Endometrial microvascular endothelial cells (primary cell): ENCODE data around the gene CLRN2. TPM values are rescaled to one million over a fixed set of nuclear protein-coding genes. Genes with fewer than 3 reads are reported as not detected.
"Not testable (repeated sequence)": the region's sequence is repeated elsewhere in the genome, so short reads cannot be mapped to it uniquely, and the experiment has no call there.

Experiments
- in situ Hi-C: cut with HindIII; loops from 2 replicates; pipeline ENCODE4 v1.10.0; 2017; ENCODE audit warnings: low sequenced_read_pairs, low pct_unique_long_range_greater_than_20kb; ENCODE audit errors: inconsistent ontology term
- total RNA-seq: library from RNA; depleted of rRNA; stranded (reverse); fragments of >200 nt; gene quantifications from one replicate; pipeline ENCODE4 v1.2.3, GENCODE V29; 2015; ENCODE audit errors: inconsistent ontology term

The CLRN2 gene
- total RNA-seq, 1 donor from 2014 or later: not detected

DNA sequence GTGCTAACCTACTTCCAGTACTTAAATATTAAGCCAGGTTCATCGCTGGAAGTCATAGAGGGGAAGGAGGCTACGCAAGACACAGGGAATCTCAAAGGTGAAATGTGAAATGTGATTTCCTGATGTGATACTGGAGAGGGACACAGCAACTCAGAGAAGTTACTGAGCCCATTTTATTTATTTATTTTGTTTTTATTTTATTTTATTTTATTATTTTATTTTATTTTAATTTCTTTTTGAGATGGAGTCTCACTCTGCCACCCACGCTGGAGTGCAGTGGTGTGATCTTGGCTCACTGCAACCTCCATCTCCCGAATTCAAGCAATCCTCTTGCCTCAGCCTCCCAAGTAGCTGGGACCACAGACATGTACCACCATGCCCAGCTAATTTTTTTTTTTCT lies 19.7 kb downstream of the CLRN2 start:
- in situ Hi-C loops: no loop called here

- in situ Hi-C loops: no loop called here
Measured at GRCh38 chr4:17535242-17535641, 20.3 kb downstream of the CLRN2 start.

- in situ Hi-C loops: no loop called here
Measured at GRCh38 chr4:17535906-17536305, 20.9 kb downstream of the CLRN2 start.

GRCh38 chr4:17537060-17537459 lies 22.1 kb downstream of the CLRN2 start:
- in situ Hi-C loops: not testable (repeated sequence)

- in situ Hi-C loops: no loop called here
Measured at GRCh38 chr4:17544205-17544604, 29.2 kb downstream of the CLRN2 start.

DNA sequence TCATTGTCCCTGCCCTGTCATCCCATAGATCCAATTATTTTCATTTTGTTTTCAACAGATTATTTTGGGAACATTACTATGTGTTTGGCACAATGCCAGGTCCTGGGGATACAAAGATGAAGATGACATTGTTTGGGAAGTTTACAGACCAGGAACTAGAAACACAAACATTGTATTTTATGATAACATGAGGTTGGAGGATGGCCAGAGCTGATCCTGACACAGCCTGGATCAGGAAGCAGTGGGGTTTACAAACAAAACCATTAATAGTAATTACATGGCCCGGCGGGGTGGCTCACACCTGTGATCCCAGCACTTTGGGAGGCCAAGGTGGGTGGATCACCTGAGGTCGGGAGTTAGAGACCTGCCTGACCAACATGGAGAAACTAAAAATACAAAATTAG lies 29.9 kb downstream of the CLRN2 start:
- in situ Hi-C loops: no loop called here

DNA sequence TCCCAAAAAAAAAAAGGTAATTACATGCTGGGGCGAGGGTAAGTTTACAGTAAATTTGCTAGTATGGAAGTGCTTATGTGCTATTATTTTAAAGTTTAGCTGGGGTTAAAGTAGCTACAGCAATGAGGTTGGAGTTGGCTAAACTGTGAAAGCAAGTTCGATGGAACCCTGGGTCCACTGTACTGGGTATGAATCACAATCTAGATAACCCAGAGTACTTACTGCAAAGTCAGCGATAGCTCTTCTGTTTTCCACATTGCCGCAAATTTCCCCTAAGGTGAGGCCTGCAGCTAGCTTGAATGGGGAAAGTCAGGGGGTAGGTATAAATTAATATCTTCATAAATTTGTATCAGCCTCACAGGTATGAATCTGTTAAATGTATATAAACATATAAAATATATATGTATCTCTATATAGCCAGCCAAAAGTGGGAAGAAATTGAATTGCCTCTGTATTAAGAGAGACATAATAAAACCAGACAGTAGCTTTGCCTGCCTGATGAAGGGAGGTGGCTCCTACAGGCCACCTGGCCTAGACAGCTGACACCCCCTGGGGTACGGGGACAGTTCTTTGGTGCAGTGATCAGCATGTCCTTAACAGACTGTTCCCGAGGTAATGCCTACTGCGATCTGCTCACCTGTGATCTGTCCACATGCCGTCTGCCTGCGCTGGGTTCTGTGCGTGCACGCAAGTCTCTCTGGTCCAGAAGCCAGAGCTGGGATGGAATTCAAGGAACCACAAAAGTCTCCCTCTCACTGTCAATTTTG lies 30.6 kb downstream of the CLRN2 start:
- in situ Hi-C loops: no loop called here

DNA sequence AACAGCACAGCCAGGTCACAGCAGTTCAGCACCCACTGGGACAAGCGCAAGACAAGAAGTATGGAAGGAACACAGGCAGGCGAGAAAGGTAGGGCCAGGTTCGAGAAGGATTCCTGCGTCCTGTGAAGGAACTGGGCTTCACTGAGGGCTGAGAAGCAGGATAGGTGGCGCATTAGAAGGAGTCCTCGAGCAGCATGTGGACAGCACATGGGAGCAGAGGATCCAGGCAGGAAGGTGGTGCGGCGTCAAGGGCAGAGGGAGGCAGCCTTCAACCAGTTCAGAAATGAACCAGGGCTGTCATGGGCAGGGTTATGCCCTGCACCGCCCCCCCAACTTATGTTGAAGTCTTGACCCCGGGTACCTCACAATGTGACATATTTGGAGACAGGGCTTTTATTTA lies 31.3 kb downstream of the CLRN2 start:
- in situ Hi-C loops: no loop called here

DNA sequence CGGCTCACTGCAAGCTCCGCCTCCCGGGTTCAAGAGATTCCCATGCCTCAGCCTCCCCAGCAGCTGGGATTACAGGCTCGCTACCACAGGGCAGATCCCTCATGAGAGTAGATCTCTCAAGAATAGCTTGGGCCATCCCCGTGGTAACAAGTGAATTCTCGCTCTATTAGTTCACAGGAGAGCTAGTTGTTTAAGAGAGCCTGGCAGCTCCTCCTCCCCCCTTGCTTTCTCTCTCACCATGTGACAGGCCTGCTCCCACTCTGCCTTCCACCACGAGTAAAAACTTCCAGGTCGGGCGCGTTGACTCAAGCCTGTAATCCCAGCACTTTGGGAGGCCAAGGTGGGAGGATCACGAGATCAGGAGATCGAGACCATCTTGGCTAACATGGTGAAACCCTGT lies 31.7 kb downstream of the CLRN2 start:
- in situ Hi-C loops: no loop called here

GRCh38 chr4:17550549-17550948 lies 35.6 kb downstream of the CLRN2 start:
- in situ Hi-C loops: no loop called here

DNA sequence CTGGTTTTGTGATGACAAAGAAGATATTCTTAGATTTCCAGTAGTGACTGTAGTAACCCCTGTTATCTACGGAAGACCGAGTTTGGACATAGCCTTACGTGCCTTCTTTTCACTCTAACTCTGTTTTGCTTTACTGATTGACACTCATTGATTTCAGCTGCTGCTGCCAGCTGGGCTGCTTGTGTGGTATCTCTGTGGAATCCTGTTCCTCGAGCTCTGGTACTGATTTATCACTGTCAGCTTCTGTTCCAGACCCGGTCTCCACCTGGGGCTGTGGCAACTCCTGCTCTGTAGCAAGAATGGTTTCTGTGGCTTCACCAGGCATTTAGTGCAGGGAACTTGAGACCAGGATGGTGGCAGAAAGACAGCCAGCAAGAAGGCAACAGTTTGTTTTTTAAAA lies 37.5 kb downstream of the CLRN2 start:
- in situ Hi-C loops: no loop called here

DNA sequence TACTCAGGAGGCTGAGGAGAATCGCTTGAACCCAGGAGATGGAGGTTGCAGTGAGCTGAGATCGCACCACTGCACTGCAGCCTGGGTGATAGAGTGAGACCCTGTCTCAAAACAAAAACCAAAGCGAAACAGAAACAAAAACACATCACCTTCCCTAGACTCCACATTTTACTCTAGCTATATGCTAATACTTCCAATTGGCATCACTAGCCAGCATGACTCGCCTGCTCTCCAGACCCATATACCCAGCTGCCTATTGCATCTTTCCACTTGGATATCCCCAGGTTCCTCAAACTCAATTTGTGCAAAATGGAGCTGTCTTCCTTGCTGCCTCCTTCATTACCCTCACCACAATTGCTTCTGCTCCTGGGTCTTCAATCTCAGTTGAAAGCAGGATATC lies 39.6 kb downstream of the CLRN2 start:
- in situ Hi-C loops: no loop called here

DNA sequence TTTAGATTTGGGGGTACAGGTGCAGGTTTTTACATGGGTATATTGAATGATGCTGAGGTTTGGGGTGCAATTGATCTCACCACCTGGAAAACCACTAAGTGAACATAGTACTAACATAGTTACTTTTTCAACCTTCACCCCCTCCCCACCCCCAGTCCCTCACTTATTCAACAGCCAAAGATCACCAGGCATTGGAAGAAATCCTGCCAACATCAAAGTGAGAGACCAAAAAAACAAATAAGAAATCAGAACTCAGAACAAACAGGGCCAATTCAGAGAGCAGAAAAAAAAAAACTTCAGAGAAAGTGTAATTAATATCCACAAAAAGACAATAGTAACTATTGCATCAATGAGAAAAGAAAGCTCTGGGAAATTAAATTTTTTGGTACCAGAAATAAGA lies 41.5 kb downstream of the CLRN2 start:
- in situ Hi-C loops: no loop called here

DNA sequence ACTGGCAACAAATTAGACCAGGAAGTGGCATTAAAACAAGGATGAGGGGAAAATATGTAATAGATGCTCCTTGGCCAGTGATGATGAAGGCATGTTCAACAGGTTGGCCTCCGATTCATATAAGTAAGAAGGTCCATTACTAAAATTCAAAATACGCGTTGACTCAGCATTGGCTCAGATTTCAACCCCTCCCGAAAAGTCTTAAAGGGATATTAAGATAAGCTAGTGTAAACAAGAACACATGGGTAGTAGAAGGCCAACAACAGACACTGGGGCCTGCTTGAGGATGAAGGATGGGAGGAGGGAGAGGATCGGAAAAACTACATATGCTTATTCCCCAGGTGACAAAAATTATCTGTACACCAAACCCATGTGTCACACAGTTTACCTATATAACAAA lies 42.9 kb downstream of the CLRN2 start:
- in situ Hi-C loops: no loop called here

DNA sequence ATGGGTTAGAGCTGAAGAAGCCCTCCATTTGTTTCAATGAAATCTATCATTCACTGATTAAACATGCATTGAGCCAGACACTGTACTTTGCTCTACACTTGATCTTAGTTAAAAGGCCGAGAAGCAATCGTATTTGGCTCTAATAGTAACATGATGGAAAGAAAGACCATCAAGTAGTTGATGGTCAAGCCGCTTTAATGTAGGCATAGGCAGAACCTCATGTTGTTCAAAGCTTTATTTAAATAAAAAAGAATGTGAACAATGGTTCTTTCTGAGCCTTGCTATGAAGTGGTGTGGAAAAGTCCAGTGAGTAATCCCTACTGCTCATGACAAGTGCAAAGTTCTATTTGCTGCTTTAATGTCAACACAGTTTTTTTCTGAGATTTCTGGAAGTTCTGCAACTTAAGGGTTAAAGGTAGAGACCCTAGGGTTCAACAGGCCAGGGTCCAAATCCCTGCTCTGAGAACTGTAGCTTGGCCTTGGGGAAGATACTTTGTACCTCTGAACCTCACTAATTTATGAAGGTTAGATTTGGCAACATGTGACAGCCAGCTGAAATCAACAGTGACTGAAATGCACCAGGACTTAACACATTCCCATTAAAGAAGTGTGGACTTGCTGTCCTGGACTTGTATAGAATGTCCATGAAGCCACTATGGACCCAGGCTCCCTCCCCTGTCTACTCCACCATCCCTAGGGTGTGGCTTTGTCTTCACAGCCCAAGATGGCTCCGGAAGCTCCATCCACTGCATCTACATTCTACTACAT lies 44.2 kb downstream of the CLRN2 start:
- in situ Hi-C loops: no loop called here

DNA sequence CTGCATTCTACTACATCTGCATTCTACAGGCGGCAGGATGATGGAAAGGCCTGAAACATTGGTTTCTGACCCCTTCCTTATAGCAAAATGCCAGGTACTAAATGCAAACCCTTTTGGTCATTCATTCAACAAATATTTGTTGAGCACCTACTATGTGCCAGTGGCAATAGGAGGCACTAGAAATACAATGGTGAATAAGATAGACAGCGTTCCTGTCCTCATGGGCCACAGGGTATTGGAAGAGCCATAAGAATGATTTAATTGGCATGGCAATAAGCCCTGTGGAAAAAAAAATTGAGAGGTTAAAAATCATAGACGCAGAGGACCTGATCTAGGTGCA lies 44.7 kb downstream of the CLRN2 start:
- in situ Hi-C loops: no loop called here

DNA sequence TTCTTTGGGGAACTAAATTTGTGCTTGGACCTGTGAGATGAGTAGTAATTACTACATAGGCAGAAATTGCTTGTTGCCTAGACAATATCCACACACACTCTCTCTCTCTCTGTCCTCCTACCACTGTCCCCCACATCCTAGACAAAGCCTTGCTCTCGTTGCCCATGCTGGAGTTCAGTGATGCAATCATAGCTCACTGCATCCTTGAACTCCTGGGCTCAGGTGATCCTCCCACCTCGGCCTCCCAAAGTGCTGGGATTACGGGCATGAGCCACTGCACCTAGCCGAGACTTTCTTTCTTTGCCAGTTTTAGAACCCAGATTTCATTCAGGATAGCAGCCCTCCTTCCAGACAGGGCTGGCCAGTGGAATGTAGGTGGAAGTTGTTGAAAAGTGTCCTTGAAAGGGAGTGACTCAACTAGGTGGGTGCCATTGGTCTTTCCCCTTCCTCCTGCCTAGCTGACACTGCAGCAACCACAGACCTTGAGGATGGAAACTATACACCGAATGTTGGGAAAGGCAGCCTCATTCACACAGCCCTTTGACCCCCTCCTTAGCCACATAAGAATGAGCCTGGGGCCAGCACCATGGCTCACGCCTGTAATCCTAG lies 45.2 kb downstream of the CLRN2 start:
- in situ Hi-C loops: no loop called here

DNA sequence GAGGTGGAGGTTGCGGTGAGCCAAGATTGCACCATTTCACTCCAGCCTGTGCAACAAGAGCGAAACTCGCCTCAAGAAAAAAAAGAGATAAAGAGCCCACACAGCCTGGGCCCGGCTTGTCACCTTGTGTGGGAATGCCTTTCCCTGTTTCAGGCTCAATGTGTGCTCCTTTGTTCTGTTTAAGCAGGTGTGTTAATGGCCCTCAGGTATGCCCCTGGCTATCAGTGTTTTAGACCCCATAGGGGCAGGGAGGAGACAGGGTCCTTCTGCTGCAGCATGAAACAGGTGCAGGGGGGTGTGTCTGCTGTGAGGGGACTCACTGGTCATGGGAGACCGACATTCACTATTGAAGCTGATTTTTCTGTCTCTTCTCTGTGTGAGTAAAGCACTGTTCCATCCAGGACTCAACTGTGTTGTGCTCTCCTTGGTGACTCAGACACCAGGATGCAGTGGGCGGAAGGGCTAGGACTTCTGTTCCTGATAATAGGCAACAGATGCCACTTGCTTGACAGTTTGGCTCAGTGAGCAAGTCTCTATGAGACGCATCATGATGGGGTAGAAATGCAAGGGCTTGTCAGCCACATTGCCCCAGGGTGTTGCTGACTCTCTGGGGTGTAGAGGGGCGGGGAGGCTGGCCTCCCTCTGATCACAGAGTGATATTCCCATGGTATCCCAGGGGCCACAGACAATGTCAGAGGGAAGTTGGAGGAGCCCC lies 46.4 kb downstream of the CLRN2 start:
- in situ Hi-C loops: no loop called here

DNA sequence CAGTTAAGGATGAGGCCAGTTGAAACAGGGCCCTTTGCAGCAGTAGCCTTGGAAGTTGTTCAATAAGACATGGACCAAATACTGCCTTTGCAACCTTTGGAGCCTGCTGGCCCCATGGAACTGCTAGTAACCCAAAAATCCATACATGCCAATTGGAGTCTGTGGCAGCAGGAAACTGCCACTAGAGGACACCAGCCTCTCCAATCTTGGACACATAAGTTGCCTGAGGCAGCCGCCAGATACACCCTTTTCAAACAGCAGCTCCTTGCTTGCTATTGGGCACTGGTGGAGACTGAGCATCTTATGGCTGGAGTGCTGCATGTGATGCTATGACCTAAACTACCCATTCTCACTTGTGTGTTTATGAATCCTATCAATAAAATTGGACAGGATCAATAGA lies 47.2 kb downstream of the CLRN2 start:
- in situ Hi-C loops: no loop called here

DNA sequence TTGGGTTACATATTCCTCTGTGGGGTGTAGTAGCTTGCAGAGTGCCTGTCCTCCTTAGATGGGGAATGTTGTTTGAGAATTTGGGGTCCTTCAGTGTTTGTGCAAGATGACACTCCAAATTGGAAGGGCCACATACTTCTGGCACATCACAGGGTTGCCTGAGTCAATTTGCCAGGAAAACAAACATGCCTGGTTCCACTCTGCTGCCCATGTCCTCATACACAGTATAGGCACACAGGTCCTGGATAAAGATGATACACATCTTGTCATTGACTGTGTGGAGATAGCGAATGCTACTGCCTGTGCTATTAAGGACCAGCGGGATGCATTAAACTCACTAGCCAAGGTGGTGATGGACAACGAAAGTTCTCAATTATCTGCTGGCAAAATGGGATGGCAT lies 50.9 kb downstream of the CLRN2 start:
- in situ Hi-C loops: no loop called here
